B cell (primary cell): Measurements from ENCODE around the gene CD79A.

Experiments
- EZH2 ChIP-seq: IDR thresholded peaks from 2 replicates; pipeline ENCODE4 v1.6.1; 2012; ENCODE audit warnings: borderline replicate concordance, low read depth, mild to moderate bottlenecking, moderate library complexity, low read length; ENCODE audit not compliant: insufficient read depth, poor library complexity, severe bottlenecking
- TF ChIP-seq, protein P1 (sequence below): fragments of 200-600 bp; IDR thresholded peaks from one replicate; pipeline ENCODE4 v1.8.0; 2022; ENCODE audit warnings: antibody characterized with exemption, mild to moderate bottlenecking

DNA sequence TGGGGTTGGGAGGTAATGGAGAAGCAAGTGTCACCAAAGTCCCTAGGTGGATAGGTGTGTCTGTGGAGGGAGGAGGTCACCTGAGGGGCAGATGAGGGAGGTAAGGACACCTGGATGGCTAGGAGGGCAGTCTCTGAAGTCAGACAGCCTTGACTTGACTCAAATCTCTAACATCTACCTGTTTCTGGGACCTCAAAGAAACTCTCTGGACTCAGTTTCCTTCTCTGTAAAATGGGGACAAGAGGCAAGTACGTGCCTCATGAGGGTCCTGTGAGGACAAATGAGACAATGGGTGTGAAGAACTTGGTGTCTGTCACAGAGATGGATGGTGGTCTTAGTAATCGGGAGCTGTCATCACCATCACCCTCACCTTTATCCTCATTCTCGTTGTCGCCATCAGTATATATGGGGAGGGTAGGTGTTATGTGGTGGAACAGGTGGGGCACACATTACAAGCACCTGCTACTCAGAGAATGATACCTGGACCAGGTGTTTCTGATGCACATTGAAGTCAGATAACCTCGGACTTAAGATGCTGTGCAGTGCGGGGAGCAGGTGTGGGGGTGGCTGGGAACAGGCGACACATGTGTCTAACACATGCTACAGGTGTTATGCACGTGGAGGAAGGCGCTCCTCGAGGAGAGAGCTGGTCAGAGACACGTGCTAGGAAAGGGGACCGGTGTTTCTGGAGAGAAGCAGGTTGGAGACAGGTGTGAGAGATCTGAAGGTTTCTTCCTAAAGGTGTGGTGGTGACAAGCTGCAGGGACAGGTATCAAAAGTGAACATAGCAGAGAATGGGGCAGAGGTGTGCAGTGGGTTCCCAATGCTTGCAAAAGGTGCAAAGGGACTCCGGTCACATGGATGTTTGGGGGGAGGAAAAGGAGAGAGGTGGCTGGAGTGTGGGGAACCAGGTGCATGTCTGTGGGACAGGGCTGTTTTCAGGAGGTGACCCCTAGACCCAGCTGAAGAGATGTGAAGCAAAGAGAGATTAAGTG lies 47.4 kb downstream of the CD79A start:
- TF ChIP-seq, protein P1, sequence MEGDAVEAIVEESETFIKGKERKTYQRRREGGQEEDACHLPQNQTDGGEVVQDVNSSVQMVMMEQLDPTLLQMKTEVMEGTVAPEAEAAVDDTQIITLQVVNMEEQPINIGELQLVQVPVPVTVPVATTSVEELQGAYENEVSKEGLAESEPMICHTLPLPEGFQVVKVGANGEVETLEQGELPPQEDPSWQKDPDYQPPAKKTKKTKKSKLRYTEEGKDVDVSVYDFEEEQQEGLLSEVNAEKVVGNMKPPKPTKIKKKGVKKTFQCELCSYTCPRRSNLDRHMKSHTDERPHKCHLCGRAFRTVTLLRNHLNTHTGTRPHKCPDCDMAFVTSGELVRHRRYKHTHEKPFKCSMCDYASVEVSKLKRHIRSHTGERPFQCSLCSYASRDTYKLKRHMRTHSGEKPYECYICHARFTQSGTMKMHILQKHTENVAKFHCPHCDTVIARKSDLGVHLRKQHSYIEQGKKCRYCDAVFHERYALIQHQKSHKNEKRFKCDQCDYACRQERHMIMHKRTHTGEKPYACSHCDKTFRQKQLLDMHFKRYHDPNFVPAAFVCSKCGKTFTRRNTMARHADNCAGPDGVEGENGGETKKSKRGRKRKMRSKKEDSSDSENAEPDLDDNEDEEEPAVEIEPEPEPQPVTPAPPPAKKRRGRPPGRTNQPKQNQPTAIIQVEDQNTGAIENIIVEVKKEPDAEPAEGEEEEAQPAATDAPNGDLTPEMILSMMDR, result no peak
- TF ChIP-seq EZH2, result no peak
